Kidney epithelial cell (primary cell): ENCODE results near the gene SLC35F1. TPM values are rescaled to one million over a fixed set of nuclear protein-coding genes. Genes with fewer than 3 reads are reported as not detected.

ENCODE experiments used
- DNase-seq: peaks from one replicate; pipeline ENCODE4 v3.0.0-alpha.2; 2010; ENCODE audit warnings: low read depth
- H3K27me3 ChIP-seq: 2 replicates; pipeline ENCODE4 v1.6.0; 2011; ENCODE audit warnings: low read length; ENCODE audit not compliant: control insufficient read depth, insufficient read depth
- H3K36me3 ChIP-seq: 2 replicates; pipeline ENCODE4 v1.5.1; 2011; ENCODE audit warnings: low read length; ENCODE audit not compliant: control insufficient read depth, insufficient read depth
- H3K4me3 ChIP-seq: 2 replicates; pipeline ENCODE4 v1.5.1; 2011; ENCODE audit warnings: low read depth, mild to moderate bottlenecking, control low read depth, low read length
- CTCF ChIP-seq: IDR thresholded peaks from 2 replicates; pipeline ENCODE4 v1.5.1; 2011; ENCODE audit warnings: mild to moderate bottlenecking, moderate library complexity, low read length, control low read depth, inconsistent platforms; ENCODE audit not compliant: insufficient read depth, poor library complexity, severe bottlenecking
- total RNA-seq: library from RNA; depleted of rRNA; stranded (reverse); fragments of >200 nt; gene quantifications from 2 replicates; pipeline ENCODE4 v1.2.3, GENCODE V29; 2015

Gene SLC35F1
- total RNA-seq, 1 donor from 2014 or later, result 0.38 TPM

GRCh38 chr6:118353564-118353963 lies 446.5 kb downstream of the SLC35F1 start:
- Histone ChIP-seq H3K27me3 (no peaks in the 10 kb centered on the region), H3K36me3 (no peaks in the 10 kb centered on the region), H3K4me3 (no peak overlapping the region)
- DNase-seq, result no peak
- no peak for TF ChIP-seq CTCF

GRCh38 chr6:118354641-118355040 lies 447.6 kb downstream of the SLC35F1 start:
- Histone ChIP-seq H3K27me3 (no peaks in the 10 kb centered on the region), H3K36me3 (no peaks in the 10 kb centered on the region), H3K4me3 (no peak overlapping the region)
- no peak for DNase-seq
- TF ChIP-seq CTCF, result no peak

- no peak for TF ChIP-seq CTCF
- Histone ChIP-seq H3K36me3 (no peaks in the 10 kb centered on the region), H3K4me3 (no peak overlapping the region), H3K27me3 (no peaks in the 10 kb centered on the region)
- DNase-seq, result no peak
These were observed 449.0 kb downstream of the SLC35F1 start for GRCh38 chr6:118356054-118356453.

GRCh38 chr6:118356686-118357085 lies 449.6 kb downstream of the SLC35F1 start:
- no peak for TF ChIP-seq CTCF
- no peaks in the 10 kb centered on the region for H3K27me3 ChIP-seq
- H3K36me3 ChIP-seq, result no peaks in the 10 kb centered on the region
- no peak overlapping the region for H3K4me3 ChIP-seq
- DNase-seq, result no peak

Other genes with a start within 250 kb of the SLC35F1 start
- gene NUS1, start 231.8 kb upstream of the SLC35F1 start, total RNA-seq, result 23.8 and 33.8 TPM in 2 replicates